Measurements from ENCODE around the gene IGFBP6.

DNA sequence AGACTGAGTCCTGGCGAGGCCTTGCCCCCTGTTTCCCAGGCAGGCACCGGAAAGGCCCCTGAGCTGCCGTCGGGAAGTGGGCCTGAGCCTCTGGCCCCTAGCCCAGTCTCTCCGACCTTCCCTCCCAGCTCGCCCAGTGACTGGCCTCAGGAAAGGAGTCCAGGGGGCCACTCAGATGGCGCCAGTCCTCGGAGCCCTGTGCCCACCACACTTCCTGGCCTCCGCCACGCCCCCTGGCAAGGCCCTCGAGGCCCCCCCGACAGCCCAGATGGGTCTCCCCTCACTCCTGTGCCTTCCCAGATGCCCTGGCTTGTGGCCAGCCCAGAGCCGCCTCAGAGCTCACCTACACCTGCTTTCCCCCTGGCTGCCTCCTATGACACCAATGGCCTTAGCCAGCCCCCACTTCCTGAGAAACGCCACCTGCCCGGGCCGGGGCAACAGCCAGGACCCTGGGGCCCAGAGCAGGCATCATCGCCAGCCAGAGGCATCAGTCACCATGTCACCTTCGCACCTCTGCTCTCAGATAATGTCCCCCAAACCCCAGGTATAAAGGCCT, 36.7 kb upstream of the IGFBP6 start:
- TF ChIP-seq, protein P1, sequence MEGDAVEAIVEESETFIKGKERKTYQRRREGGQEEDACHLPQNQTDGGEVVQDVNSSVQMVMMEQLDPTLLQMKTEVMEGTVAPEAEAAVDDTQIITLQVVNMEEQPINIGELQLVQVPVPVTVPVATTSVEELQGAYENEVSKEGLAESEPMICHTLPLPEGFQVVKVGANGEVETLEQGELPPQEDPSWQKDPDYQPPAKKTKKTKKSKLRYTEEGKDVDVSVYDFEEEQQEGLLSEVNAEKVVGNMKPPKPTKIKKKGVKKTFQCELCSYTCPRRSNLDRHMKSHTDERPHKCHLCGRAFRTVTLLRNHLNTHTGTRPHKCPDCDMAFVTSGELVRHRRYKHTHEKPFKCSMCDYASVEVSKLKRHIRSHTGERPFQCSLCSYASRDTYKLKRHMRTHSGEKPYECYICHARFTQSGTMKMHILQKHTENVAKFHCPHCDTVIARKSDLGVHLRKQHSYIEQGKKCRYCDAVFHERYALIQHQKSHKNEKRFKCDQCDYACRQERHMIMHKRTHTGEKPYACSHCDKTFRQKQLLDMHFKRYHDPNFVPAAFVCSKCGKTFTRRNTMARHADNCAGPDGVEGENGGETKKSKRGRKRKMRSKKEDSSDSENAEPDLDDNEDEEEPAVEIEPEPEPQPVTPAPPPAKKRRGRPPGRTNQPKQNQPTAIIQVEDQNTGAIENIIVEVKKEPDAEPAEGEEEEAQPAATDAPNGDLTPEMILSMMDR (IDR thresholded peaks at IDR 0.05) = no peak
- no peak for TF ChIP-seq POLR2AphosphoS5 (IDR thresholded peaks at IDR 0.05)

Measured in prostate gland (tissue), 2 donors.